PFSK-1 (cell line): Measurements from ENCODE around the gene KRT40.

Experiments used
- FOXP2 ChIP-seq: optimal IDR thresholded peaks from 2 replicates; pipeline ENCODE3; 2011; ENCODE audit warnings: borderline replicate concordance, control low read depth, inconsistent platforms; ENCODE audit not compliant: insufficient read depth; ENCODE audit errors: extremely low read length, extremely low read depth
- POLR2AphosphoS5 ChIP-seq: IDR thresholded peaks from 2 replicates; pipeline ENCODE4 v1.6.1; 2012; ENCODE audit warnings: low read depth, mild to moderate bottlenecking, control low read depth, low read length, moderate library complexity
- REST ChIP-seq, 2 experiments: IDR thresholded peaks; 2 replicates each; pipeline versions ENCODE4 v1.6.1 to v1.8.0; 2011 to 2012; ENCODE audit warnings: low read depth in 2 of 2, low read length in 2 of 2, control low read depth in 1 of 2, inconsistent platforms in 1 of 2, mild to moderate bottlenecking in 1 of 2, moderate library complexity in 1 of 2; ENCODE audit not compliant: insufficient read depth in 1 of 2
- SIN3A ChIP-seq: IDR thresholded peaks from 2 replicates; pipeline ENCODE4 v1.6.1; 2012; ENCODE audit warnings: mild to moderate bottlenecking, low read length, moderate library complexity, borderline replicate concordance; ENCODE audit not compliant: insufficient read depth
- TAF1 ChIP-seq: IDR thresholded peaks from 2 replicates; pipeline ENCODE4 v1.6.1; 2012; ENCODE audit warnings: low read length, control low read depth, borderline replicate concordance; ENCODE audit not compliant: insufficient read depth

KRT40 gene

GRCh38 chr17:41009936-41010335 lies 25.8 kb upstream of the KRT40 start:
- no peak for TF ChIP-seq SIN3A
- no peak for TF ChIP-seq REST (IDR thresholded peaks at IDR 0.05; ENCODE audit: insufficient read depth in 1 of 2, low read depth in 2 of 2, low read length in 2 of 2)
- no peak for TF ChIP-seq POLR2AphosphoS5
- no peak for TF ChIP-seq FOXP2
- no peak for TF ChIP-seq TAF1

- TF ChIP-seq SIN3A = no peak
- no peak for TF ChIP-seq POLR2AphosphoS5
- TF ChIP-seq TAF1 = no peak
- no peak for TF ChIP-seq REST (IDR thresholded peaks at IDR 0.05; ENCODE audit: insufficient read depth in 1 of 2, low read depth in 2 of 2, low read length in 2 of 2)
- TF ChIP-seq FOXP2 = no peak
Measured at GRCh38 chr17:41009301-41009760, 25.2 kb upstream of the KRT40 start.

DNA sequence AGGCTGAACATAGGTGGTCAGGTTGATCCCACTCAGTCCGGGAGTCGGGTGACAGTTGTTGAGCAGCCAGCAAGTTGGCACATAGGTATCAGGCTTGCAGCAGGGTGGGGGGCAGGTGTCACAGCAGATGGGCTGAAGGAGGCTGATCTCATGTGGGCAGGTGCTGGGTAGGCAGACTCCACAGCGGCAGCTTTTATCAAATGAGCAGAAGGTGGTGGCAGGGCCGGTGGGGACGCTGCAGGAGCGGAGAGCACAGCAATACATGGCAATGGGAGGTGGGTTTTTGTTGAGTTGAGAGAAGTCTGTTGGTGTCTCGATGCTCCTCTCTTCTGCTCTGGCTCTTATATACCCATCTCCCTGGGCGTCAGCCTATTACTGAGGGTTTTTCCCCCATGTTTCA lies 24.7 kb upstream of the KRT40 start, which contains the start of gene KRTAP3-1:
TSS of gene KRTAP3-1 (minus strand) at position 318 of the 400 bp plus-strand sequence. CDS start at position 264, 54 bp downstream.
- no peak for TF ChIP-seq TAF1
- no peak for TF ChIP-seq FOXP2
- TF ChIP-seq POLR2AphosphoS5 = no peak
- TF ChIP-seq SIN3A = no peak
- TF ChIP-seq REST (IDR thresholded peaks at IDR 0.05; ENCODE audit: insufficient read depth in 1 of 2, low read depth in 2 of 2, low read length in 2 of 2) = no peak

DNA sequence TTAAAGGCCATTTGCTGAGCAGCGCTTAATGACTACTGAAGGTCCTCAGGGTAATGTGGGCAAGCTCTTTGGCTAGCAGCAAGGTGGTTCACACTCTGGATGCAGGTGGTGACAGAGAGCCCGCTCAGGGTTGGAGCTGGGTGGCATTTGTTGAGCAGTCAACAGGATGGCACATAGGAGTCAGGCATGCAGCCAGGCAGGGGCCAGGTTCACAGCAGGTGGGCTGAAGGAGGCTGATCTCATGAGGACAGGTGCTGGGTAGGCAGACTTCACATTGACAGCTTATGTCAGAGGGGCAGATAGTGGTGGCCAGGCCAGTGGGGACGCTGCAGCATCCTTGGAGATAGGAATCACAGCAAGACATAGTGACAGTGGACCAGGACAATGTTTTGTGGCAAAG lies 20.3 kb upstream of the KRT40 start:
- TF ChIP-seq REST (IDR thresholded peaks at IDR 0.05; ENCODE audit: insufficient read depth in 1 of 2, low read depth in 2 of 2, low read length in 2 of 2) (no peak), FOXP2 (no peak), POLR2AphosphoS5 (no peak), TAF1 (no peak), SIN3A (no peak)

DNA sequence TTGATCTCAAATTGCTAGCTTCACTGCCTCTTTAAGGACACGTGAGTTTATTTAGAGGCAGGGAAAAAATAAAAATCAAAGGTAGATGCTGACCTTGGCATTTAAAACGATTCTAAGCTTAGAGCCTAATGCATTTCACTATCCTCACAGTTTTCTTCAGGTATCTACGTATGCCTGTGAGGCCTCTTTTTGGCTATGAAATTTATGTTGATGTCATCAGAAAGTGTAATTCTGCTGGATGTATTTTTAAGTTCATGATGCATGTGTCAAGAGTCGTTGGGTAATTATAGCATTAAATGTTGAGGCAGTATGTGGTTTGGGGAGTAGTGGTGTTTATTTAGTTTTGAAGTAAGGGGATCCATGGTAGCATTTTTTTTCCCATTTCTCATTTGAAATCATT lies 19.8 kb upstream of the KRT40 start:
- TF ChIP-seq REST (IDR thresholded peaks at IDR 0.05; ENCODE audit: insufficient read depth in 1 of 2, low read depth in 2 of 2, low read length in 2 of 2) = no peak
- TF ChIP-seq FOXP2 = no peak
- no peak for TF ChIP-seq SIN3A
- no peak for TF ChIP-seq TAF1
- no peak for TF ChIP-seq POLR2AphosphoS5
